Activated CD8-positive, alpha-beta memory T cell treated with anti-CD3 and anti-CD28 coated beads, Interleukin-2, amount 50 U/mL, for 24 hours (primary cell): ENCODE results near the gene APOD.

Source experiments
- DNase-seq: peaks from one replicate; pipeline ENCODE4 v3.0.0-alpha.2; 2020; ENCODE audit errors: extremely low read depth

APOD gene

DNA sequence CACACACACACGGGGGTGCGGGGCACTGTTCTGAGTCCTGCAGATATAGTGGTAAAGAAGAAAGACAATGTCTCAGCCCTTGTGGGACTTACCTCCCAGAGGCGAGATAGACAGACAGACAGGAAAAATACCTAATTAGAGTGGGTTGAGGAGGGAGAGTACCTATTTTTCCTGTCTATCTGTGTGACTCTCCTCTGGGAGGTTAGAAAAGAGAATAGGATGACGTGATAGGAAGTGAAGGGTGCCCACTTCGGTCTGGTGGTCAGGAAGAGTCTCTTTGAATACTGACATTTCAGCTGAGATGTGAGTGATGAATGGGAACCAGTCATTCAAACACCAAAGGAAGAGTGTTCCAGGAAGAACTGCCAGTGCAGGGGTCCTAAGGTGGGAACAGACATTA is 4.1 kb upstream of the APOD start:
- DNase-seq = no peak

GRCh38 chr3:195587406-195587805 is 3.7 kb upstream of the APOD start:
- DNase-seq = no peak

DNA sequence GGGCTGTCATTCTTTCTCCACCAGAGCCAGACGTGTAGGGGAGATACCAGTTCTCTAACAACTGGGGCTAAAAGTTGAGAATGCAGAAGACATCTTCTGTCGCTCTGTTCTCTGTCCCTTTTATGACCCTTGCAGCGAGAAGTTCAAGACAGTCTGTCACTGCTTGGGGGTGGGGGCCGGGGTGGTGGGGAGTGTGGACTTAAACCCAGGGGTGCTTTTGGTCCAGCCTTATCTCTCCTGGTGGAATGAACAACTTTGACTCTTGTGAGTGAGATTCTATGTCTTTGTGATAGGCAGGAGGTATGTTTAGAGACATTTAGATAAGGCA is 767 bp upstream of the APOD start:
- no peak for DNase-seq

DNA sequence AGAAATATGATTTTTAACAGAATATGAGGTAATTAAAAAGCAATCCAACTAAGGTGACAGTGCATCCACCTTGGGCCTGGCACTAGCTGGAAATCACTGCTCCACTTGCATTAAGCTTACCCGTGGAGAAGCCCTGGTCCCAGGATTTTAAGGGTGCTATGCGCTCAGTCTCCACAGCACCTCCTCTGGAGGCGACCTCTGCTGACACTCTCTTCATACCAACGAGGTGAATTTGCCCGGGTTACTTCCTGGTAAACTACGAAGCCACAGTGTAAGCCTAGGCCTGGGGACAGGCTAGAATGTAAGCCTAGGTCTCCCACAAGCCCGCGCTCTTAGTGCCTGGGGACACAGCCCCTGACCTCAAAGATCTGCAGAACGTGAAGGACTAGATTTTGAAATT is 793 bp downstream of the APOD start:
- DNase-seq = no peak

GRCh38 chr3:195580744-195581443 is 2.8 kb downstream of the APOD start:
- no peak for DNase-seq

GRCh38 chr3:195579281-195579680 is 4.5 kb downstream of the APOD start:
- DNase-seq = no peak

GRCh38 chr3:195578565-195578964 is 5.2 kb downstream of the APOD start:
- no peak for DNase-seq

DNA sequence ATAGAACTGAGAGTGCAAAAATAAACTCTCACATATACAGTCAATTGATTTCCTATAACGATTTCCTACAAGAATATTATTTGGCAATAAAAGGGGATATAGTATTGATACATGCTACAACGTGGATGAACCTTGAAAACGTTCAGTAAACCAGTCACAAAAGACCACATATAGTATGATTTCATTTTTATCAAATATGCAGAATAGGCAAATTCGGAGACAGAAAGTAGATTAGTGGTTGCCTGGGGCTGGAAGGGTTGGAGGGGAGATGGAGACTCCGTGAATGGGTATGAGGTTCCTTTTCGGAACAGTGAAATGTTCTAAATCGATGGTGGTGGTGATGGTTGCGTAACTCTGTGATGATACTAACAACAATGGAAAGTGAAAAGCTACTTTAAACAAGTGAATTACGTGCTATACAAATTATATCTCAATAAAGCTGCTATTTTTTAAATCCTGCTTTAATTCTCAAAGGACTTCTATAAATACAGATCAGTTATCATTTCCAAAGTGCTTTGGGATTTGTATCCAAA is 6.0 kb downstream of the APOD start:
- DNase-seq = no peak

DNA sequence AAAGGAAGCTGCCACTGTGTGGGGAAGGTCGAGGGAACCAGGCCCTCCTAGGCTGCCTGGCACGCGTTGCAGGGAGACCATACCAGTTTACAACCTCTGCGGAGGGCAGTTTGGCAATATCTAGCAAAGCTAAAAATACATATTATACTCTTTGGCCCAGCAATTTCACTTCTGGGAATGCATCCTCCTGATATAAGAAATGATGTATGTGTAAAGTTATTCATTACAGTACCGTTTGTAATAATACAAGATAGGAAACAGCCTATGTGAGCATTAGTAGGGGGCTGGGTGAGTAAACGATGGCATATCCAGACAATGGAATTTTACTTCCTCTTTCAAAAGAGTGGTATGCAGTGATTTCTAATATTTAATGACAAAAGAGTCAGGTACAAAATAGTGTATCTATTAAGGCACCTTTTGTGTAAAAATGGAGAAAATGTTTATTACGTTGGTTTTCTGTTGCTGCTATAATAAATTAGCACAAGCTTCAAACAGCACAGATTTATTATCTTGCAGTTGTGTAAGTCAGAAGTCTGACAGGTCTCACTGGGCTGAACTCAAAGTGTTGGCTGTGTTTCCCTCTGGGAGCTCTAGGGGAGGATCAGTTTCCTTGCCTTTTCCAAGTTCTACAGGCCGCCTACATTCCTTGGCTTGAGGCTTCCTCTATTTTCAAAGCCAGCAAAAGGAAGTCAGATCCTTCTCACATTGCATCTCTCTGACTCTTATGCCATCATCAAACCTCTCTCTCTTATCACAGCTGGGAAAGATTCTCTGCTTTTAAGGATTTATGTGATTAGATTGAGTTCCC is 9.0 kb downstream of the APOD start:
- DNase-seq = no peak

- DNase-seq = no peak
These were observed 9.9 kb downstream of the APOD start for GRCh38 chr3:195573611-195574496.

DNA sequence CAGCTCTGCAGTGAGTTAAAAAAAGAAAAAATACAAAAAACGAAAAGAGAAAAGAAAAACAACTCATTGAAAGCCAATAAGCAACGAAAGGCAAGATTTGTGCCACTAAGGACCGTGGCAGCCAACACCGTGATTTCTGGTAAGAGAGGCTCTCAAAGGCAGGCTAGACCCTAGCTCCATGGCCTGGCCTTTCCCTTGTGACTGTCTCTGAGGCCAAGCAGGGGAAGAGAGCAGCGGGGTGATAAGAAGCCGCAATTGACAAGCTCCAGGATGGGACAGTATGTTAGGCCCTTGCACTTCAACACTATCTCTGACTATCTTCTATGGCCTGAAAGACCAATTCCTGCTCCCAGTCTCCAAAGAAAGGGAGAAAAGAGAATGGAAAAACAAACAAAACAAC is 12.4 kb downstream of the APOD start:
- no peak for DNase-seq

DNA sequence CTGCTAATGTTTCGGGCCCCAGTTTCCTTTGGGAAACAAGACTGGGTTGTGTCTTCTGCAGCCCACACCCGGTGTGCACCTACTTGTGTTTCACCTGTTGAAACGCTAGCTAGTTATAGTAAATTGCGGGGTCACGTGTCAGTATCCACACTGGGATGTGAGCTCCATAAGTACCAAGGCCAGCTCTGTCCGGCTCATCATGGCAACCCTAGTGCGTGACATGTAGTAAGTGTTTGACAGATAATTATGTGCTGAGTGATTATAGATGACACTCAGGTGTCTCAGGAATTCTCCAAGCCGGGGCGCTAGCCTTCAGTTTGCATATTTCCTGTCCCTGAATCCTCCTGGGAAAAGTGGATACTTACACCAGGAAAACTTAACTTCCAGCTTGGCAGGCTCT is 12.8 kb downstream of the APOD start:
- DNase-seq = no peak

DNA sequence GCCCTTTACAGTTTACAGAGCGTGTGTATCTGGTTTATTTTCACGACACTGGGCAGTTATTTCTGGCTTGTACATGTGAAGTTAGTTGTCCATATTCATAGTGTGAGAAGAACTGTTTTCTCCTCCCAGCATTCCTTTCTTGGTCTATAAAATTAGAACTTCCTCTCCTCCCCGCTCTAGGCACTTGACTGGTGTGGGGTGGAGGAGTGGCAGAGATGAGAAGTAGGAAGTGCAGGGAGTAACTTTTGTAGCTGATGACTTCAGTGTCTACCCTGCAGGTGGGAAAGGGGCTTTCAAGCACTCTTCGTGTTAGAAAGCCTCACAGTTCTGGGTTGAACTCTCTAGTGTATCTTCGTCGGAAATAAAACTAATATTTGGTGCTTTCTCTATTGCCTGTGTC is 13.4 kb downstream of the APOD start:
- DNase-seq = no peak

DNA sequence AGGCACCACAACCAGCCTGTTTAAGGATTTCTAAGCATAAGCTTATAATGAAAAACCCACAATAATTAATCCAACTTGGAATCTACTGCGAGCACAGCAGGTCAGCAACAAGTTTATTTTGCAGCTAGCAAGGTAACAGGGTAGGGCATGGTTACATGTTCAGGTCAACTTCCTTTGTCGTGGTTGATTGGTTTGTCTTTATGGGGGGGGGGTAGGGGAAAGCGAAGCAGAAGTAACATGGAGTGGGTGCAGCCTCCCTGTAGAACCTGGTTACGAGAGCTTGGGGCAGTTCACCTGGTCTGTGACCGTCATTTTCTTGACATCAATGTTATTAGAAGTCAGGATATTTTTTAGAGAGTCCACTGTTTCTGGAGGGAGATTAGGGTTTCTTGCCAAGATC is 15.1 kb downstream of the APOD start:
- no peak for DNase-seq

DNA sequence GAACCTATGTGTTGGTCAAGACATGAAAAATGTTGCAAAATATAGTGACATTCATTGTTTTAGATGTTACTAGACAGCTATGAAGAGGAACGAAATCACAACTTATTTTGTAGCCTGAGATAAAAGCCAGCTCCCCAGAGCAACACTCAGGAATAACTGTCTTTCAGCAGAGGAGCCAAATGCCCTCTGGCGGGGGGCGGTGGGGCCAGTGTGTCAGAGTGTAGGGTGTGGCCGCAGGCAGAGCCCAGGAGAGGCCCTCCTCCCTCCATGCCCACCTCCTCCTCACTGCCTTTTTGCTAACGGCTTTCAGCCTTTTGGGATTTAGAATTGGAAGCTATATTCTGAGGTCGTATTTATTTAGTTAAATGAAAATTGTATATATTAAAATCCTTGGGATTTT is 16.9 kb downstream of the APOD start:
- no peak for DNase-seq

DNA sequence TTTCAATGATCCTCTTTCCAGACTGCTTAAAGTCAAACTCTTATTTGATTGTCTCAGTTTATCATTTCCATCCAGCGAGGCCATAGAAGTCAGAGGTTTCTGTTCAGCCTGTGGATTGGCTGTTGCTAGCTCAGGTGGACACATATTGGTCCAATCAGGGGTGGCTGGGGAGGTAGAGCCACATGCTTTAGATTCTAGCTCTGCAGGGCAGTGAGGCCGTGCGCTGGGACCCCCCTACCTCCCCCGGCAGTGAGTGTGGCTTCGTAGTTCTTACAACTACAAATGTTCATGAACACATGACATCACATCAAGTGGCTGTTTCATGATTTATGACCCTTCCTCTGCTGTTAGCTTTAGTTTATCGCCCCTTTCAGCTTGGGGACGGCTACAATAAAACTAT is 18.0 kb downstream of the APOD start:
- DNase-seq = no peak

DNA sequence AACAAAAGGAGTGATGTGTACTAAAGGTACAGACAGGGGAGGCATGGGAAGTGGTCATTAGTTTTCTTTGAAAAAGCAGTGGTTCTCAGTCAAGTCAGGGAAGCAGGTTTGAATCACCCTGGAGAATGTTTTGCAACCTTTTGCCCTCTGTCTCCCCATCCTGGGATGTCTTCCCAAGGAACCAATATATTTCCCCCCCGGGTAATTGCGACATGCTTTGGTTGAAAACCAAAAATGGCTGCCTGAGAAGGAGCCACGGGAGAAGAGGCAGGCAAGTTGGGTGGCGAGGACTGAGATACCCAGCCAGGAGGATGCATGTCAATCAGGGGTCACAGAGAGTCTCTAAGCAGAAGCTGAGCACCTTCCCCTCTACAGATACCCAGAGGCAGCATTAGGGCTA is 20.4 kb downstream of the APOD start:
- DNase-seq = no peak

DNA sequence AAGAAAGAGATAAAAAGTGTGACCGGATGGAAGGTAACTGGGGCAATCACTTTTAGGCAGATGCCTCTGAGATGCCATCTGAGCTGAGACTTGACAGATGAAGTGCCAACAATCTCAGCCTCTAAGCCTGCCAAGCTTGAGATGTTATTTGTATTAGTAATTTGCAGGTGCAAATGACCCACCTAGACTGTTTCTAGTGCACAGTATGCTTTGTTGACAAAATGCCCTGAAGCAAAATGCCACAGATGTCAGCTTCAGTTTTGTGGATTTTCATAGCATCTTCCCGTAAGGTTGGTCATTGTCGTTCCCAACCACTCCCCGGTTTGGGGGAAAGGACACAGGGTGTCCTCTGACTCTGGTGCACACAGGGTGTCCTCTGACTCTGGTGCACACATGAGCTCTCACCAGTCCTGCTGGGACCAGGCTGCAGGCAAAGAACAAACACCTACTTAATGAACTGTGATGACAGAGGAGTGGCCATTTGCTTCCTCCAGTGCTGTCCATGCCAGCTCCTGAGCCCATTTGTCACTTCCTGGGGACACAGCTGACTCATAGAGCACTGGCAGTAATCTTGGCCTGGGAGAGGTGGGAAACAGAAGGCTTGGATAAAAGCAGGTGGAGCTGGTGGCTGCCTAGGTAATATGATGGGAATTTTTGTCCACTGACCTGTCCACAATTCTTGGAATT is 23.9 kb downstream of the APOD start:
- DNase-seq = no peak

GRCh38 chr3:195558602-195559001 is 25.1 kb downstream of the APOD start:
- DNase-seq = no peak

DNA sequence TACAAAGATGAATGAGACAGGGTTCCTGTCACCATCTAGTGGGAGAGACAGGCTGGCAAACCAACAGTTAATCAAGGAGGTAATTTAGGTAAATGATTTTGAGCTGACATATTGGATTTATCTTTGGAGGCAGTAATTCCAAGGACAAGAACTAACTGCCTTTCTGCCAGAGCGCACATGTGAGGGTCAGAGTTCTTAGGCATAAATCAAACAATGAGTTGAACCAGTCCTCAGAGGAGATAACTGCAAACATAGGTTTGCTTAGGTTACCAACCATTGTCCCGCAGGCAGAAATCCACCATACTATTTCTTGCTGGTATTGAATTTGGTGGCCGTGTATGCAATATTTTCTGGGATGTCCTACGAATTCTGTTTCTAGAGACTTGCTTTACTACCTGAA is 26.4 kb downstream of the APOD start:
- DNase-seq = no peak

DNA sequence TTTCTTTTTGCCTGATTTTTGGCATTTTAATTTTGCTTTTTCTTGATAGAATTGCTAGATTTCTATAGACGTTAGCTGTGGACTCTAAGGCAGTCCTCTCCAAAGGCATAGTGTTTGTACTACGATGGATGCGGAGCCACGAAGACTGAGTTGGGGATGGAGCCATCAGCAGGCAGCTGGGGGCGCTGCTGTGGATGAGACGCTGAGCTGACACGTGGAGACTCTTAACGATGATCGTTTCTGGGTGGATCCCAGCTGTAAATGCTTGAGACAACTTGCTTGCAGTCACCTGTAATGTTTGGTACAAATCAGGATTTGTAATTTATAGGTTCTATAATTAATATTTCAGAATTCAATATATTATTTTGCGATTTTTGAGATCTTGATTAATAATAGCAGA is 27.4 kb downstream of the APOD start:
- no peak for DNase-seq

DNA sequence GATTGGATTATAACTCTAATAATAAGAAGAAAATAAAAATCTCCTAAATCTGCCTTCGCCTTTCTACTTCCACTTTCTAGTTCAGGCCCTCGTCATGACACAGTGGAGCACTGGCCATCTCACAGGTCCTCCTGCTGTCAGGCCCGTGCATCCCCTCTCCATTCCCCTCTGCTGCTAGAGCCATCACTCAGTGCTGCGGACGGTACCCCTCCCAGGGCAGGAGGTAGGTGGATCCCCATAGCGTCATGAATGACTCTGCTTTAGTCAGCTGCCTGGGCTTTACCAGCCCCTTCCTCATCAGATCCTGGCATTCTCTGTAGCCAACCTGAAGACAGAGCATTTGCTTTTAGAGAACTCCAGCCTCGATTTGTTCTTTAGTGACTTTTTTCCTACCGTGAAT is 28.6 kb downstream of the APOD start:
- DNase-seq = no peak
